Esophagus squamous epithelium (tissue), 4 donors: ENCODE results near the gene SLC27A5.

Source experiments
- CTCF ChIP-seq, 6 experiments: fragments of 450-650 bp in 4 of 6; fragments of 200-600 bp in 2 of 6; sonication (generic) in 2 of 6; IDR thresholded peaks; one replicate each; pipeline ENCODE4 v1.5.1; 2016 to 2019; ENCODE audit warnings: antibody characterized with exemption in 6 of 6, mild to moderate bottlenecking in 4 of 6, moderate library complexity in 4 of 6
- POLR2A ChIP-seq, 4 donors: fragments of 450-650 bp; IDR thresholded peaks; one replicate each; pipeline ENCODE4 v1.6.1; 2017; ENCODE audit warnings: antibody characterized with exemption in 4 of 4, mild to moderate bottlenecking in 4 of 4, moderate library complexity in 3 of 4

DNA sequence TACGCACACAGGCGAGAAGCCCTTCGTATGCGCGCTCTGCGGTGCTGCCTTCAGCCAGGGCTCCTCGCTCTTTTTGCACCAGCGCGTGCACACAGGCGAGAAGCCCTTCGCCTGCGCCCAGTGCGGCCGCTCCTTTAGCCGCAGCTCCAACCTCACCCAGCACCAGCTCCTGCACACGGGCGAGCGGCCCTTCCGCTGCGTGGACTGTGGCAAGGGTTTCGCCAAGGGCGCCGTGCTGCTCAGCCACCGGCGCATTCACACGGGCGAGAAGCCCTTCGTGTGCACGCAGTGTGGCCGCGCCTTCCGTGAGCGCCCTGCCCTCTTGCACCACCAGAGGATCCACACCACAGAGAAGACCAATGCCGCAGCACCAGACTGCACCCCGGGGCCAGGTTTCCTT is 55.7 kb downstream of the SLC27A5 start:
- TF ChIP-seq POLR2A (IDR thresholded peaks at IDR 0.05) (no peak), CTCF (IDR thresholded peaks at IDR 0.05) (no peak)
